Adrenal gland (tissue), 5 donors: ENCODE results near the gene MTMR10.

ENCODE experiments used
- POLR2A ChIP-seq, 2 donors: fragments of 450-650 bp; IDR thresholded peaks; one replicate each; pipeline ENCODE4 v1.6.1; 2017; ENCODE audit warnings: antibody characterized with exemption in 2 of 2, mild to moderate bottlenecking in 2 of 2, moderate library complexity in 1 of 2
- TF ChIP-seq, protein P1 (sequence below), 6 experiments: fragments of 450-650 bp in 4 of 6; fragments of 200-600 bp in 2 of 6; sonication (generic) in 1 of 6; IDR thresholded peaks; 1 replicate in 5 of 6; 2 replicates in 1 of 6; pipeline versions ENCODE4 v1.5.1 to v1.8.0; 2016 to 2021; ENCODE audit warnings: antibody characterized with exemption in 6 of 6, mild to moderate bottlenecking in 2 of 6, moderate library complexity in 1 of 6
- donor health status: DM: no; HTN: no; CAD: no.

DNA sequence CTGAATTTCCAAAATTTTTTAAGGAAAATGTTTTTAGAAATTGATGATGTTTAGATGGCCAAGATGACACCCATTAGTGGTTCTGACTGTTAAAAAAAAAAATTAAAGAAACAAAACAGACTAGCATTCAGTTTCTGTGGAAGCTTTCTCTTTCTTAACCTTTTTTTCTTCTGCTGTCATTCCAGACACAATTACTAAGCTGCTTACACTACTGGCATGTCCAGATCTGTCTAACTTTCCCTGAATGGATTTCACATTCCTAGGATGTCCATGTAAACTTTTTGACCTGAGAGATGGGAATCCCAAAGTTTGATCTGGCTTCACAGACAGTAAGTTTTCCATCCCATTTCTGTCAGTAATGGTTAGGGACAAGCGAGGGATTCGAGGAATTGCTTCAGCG is 10.3 kb upstream of the MTMR10 start:
- TF ChIP-seq, protein P1, sequence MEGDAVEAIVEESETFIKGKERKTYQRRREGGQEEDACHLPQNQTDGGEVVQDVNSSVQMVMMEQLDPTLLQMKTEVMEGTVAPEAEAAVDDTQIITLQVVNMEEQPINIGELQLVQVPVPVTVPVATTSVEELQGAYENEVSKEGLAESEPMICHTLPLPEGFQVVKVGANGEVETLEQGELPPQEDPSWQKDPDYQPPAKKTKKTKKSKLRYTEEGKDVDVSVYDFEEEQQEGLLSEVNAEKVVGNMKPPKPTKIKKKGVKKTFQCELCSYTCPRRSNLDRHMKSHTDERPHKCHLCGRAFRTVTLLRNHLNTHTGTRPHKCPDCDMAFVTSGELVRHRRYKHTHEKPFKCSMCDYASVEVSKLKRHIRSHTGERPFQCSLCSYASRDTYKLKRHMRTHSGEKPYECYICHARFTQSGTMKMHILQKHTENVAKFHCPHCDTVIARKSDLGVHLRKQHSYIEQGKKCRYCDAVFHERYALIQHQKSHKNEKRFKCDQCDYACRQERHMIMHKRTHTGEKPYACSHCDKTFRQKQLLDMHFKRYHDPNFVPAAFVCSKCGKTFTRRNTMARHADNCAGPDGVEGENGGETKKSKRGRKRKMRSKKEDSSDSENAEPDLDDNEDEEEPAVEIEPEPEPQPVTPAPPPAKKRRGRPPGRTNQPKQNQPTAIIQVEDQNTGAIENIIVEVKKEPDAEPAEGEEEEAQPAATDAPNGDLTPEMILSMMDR (IDR thresholded peaks at IDR 0.05): no peak
- TF ChIP-seq POLR2A (IDR thresholded peaks at IDR 0.05): no peak
